COLO829 (cell line): ENCODE results near the gene LHX2.
"Not testable (repeated sequence)": the region's sequence is repeated elsewhere in the genome, so short reads cannot be mapped to it uniquely, and the experiment has no call there.

Experiments
- DNase-seq: peaks from one replicate; pipeline ENCODE4 v3.0.0; 2012; ENCODE audit warnings: low spot score

The LHX2 gene, protein sequence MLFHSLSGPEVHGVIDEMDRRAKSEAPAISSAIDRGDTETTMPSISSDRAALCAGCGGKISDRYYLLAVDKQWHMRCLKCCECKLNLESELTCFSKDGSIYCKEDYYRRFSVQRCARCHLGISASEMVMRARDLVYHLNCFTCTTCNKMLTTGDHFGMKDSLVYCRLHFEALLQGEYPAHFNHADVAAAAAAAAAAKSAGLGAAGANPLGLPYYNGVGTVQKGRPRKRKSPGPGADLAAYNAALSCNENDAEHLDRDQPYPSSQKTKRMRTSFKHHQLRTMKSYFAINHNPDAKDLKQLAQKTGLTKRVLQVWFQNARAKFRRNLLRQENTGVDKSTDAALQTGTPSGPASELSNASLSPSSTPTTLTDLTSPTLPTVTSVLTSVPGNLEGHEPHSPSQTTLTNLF

DNA sequence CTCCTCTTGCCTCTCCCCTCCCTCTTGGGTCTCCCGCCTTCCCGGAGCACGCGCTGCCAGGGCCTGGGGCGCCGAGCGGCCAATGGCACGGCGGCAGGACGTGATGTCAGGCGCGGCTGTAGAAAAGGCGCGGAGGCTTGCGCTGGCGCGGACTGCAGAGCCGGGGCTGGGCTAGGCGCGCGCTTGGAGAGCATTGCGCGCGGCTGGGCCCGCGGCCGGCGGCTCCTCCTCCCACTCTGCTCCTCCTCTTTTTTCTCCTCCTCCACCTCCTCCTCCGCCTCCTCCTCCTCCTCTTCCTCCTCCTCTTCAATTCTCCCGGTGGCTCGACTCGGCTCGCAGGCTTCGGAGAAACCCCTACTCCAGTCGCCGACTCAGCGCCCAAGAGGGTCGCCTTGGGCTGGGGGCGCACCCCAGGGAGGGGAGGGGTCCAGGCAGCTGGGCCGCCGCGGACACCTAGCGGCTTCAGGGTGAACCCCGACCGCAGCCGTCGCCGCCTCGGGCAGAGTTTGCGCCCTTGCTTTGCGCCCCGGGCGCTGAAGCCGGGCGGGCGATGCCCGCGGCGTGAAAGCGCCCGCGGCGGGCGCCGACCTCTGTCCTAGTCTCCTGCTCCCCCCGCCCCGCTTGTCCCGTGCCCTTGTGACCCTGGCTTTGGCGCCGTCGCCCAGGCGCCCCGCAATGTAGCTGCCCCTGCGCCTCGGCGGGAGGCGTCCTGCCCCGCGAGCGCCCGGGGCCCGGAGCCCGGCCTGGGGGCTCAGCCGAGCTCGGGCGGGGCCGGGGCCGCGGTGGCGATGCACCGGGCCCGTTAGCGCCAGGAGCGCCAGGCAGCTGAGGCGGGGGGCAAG lies at the start of gene LHX2:
TSS of gene LHX2 (plus strand) at position 309 of the 842 bp plus-strand sequence. CDS start 581 bp downstream, outside the sequence.
- DNase-seq = peak; percentile 51

- DNase-seq = no peak
Measured at GRCh38 chr9:123964761-123965160, 46.8 kb upstream of the LHX2 start.

- DNase-seq = no peak
Measured at GRCh38 chr9:123965801-123966686, 45.5 kb upstream of the LHX2 start.

DNA sequence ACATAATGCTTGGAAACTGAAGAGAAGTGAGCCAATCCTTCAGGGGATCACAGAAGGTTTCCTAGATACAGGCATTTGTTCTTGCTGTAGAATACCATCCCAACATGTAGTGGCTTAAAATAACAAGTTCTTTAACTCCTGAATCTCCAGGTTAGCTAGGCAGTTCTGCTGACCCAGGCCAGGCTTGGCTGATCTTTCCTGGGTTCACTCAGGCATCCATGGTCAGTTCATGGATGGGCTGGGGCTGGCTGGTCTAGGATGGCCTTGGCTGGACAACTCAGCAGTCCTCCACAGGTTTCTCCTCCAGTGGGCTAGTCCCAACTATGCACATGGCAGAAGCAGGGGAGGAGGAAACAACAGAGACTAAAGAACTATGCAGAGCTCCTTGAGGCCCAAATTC lies 44.2 kb upstream of the LHX2 start:
- DNase-seq = no peak

- DNase-seq = no peak
Measured at GRCh38 chr9:123972618-123973017, 39.0 kb upstream of the LHX2 start.

- no peak for DNase-seq
Measured at GRCh38 chr9:123973590-123974223, 37.9 kb upstream of the LHX2 start.

- DNase-seq = no peak
Measured at GRCh38 chr9:123974471-123974870, 37.1 kb upstream of the LHX2 start.

GRCh38 chr9:123975871-123976270 lies 35.7 kb upstream of the LHX2 start:
- no peak for DNase-seq

GRCh38 chr9:123976579-123976978 lies 35.0 kb upstream of the LHX2 start:
- DNase-seq = not testable (repeated sequence)

DNA sequence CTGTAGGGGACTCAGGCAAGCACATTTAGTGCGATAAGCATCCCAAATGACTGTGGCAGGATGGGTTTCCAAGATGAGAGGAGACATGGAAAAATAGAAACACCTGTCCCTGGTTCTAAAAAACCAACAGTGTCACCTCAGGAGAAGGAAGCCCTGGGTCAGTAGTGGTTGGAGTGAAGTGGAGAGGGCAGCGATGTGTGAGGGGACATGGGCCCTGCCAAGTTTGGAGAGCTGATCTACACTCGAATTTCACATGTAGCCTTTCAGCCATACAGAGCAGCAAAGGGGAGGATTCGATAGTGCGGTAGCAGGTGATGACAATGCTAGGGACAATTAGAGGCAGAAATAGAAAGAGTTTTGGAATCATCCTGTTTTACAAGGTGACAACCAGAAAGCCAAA lies 32.6 kb upstream of the LHX2 start:
- no peak for DNase-seq

DNA sequence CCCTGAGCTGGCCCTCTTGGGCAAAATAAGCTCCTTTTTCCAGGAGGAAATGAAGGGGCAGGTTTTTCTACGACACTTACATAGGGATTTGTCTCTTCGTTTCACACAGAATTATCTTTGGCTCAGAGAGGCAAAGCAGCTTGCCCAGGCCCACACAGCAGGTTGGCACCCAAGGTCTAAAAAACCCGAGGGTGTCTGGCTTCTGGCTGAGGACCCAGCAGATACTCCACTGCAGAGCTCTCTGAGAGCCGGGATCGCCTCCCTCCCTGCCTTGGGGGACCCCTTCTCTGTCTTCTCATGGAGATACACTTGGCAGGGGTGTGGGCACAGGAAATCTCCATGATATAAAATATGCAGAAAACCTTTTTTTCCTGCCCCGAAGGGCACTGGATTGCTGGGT lies 29.0 kb upstream of the LHX2 start:
- DNase-seq = no peak

DNA sequence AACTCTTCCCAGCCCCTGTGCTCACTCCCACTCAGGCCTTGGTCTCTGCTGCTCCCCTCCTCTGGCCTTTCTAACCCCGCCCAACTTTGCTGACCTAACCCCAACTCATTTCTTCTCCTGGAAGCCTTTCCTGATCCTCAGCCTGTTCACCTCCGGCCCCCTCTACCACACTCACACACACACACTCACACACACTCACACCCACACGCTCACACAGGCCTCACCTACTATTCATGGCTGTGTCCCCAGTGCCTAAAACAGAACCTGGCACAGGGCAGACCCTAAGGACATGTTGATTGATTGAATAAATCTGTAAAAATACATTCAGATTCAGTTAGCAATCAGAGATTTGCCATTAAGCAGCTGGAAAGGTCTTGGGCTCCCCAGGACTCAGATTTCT lies 28.5 kb upstream of the LHX2 start:
- no peak for DNase-seq

GRCh38 chr9:123984802-123985201 lies 26.8 kb upstream of the LHX2 start:
- no peak for DNase-seq

GRCh38 chr9:123985869-123986268 lies 25.7 kb upstream of the LHX2 start:
- DNase-seq = no peak

- DNase-seq = no peak
Measured at GRCh38 chr9:123990427-123990826, 21.1 kb upstream of the LHX2 start.

- not testable (repeated sequence) for DNase-seq
Measured at GRCh38 chr9:123992679-123993078, 18.9 kb upstream of the LHX2 start.

DNA sequence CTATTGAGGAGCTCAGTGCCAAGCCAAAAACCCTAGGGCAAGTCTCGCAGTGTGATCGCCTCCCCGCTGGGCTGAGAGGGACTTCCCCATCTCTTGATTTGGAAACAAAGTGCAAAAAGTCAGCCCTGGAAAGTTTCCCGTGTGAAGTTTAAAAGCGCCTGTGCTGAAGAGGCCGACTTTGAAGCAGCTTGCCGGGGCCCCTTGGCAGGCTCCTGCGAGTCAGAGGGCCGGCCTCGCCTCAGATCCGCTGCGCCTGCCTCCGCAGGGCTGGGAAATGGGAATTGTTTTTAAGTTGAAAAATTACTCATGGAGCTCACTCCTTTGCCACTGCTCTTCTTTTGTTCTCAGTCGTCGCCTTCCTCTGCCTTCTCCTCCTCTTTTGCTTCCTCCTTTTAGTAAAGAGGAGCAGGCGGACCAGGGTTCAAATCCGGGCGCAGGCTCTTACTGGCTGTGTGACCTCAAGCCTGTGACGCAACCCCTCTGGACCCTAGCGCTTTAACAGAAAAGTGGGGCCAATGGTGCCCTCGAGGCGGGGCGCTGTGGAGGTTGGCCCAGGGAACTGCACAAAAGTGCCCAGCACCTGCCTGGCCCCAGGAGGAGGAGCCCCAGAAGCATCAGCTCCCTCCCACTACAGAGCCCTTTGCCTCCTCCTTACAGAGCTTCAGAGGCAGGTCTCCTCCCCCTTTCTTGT lies 14.7 kb upstream of the LHX2 start:
- DNase-seq = no peak

DNA sequence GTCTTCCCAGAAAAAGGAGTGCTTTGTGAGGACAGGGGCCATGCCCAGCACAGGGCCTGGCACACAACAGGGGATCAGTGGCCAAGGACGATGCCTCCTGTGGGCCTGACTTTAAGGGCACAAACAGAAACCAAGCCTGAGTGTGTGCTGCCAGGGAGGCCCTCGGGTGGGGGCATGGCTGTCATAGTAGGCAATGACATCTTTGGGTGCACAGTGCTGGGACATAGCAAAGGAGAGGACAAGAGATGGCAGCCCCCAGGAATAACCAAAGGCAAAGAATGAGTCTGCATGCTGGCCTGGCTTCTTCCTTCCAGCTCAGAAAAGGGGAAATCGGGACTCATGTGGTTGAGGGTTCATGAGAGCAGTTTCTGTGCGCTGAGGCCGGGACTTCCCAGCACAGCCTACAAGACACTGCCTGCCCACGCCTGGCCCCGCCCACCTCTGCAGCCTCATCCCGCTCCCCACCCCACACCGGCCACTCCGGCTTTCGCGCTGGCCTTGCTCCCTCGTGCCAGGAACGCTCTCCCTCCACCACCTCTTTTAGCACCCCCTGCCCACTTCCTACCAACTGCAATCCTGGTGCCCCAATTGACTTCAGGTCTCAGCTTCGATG lies 13.8 kb upstream of the LHX2 start:
- DNase-seq = no peak

DNA sequence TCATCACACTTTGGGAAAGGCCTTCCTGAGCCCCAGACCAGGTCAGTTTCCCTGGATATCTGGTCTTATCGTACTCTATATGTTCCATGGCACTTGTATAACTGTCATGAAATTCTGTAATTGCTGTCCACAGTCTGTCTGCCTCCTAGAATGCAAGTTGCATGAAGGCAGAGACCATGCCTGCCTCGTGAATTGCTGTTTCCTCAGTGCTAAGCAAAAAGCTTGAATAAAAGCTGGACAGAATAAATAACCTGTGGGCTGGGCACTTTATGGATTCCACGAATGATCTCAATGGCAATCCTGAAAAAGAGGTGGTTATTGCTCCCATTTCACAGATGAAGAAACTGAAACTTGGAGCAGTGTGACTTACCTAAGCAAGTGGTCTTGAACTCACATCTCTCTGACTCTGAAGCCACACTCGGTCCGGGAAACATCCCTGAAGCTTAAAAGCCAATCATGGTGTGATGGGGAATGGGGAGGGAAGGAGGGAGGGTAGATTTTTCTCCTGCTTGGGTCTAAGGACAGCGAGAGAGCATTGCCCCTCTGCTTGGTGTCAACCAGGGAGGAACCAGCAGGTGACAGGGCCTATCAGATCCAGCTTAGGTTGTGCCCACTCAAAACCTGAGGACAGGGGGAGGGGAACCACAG lies 13.2 kb upstream of the LHX2 start:
- DNase-seq = no peak

DNA sequence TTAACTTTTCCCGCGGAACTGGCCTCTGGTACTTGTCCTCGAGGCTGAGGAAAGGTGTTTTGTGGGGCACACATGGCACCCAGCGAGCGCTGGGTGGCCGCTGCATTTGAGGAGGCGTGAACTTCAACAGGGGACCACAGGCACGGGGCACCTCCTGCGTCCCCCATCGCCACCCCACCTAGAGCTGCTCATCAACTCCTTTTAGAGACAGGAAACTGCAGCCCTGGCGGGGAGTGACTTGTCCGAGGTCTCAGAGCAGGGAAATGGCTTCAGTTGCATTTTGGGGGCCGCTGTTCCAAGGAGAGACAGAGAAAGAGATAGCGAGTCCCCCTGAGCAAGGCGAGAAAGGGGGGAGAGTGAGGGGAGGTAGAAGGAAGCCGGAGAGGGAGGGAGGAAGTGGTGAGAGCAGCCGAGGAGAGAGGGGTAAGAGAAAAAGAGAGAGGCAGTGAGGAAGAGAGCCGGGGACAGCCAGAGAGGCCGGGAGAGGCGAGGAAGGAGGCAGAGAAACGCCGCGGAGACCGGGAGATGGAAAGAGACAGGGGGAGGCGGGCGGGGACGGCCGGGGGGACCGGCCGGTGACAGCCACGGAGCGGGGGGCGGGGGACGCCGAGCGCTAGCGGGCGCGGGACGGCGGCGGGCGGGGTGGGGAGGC lies 12.5 kb upstream of the LHX2 start:
- DNase-seq = no peak
